ENCODE measurements around the gene APOA4.
A peak's percentile ranks its signal among the peaks of the same experiment; 100 is the strongest.
"Not testable (repeated sequence)": the region's sequence is repeated elsewhere in the genome, so short reads cannot be mapped to it uniquely, and the experiment has no call there.

APOA4 gene

GRCh38 chr11:116828632-116829524 is 5.8 kb upstream of the APOA4 start:
- DNase-seq = no peak

GRCh38 chr11:116827461-116827860 is 4.4 kb upstream of the APOA4 start:
- DNase-seq = no peak

GRCh38 chr11:116826751-116827431 is 3.8 kb upstream of the APOA4 start:
- no peak for DNase-seq

GRCh38 chr11:116825854-116826750 is 3.0 kb upstream of the APOA4 start:
- no peak for DNase-seq

GRCh38 chr11:116825434-116825833 is 2.3 kb upstream of the APOA4 start:
- no peak for DNase-seq

GRCh38 chr11:116822575-116822974 is 529 bp downstream of the APOA4 start:
- DNase-seq = no peak

- DNase-seq = no peak
These were observed 1.8 kb downstream of the APOA4 start for GRCh38 chr11:116821050-116821918.

GRCh38 chr11:116819049-116819448 is 4.1 kb downstream of the APOA4 start:
- DNase-seq = no peak

GRCh38 chr11:116814502-116814901 is 8.6 kb downstream of the APOA4 start:
- DNase-seq = no peak

- no peak for DNase-seq
These were observed 9.2 kb downstream of the APOA4 start for GRCh38 chr11:116813781-116814471.

GRCh38 chr11:116813170-116813569 is 9.9 kb downstream of the APOA4 start:
- no peak for DNase-seq

- no peak for DNase-seq
These were observed 11.0 kb downstream of the APOA4 start for GRCh38 chr11:116812109-116812508.

GRCh38 chr11:116811194-116811593 is 11.9 kb downstream of the APOA4 start:
- DNase-seq = no peak

GRCh38 chr11:116808262-116809175 is 14.6 kb downstream of the APOA4 start:
- DNase-seq = no peak

GRCh38 chr11:116807601-116808261 is 15.4 kb downstream of the APOA4 start:
- DNase-seq = no peak

GRCh38 chr11:116804001-116804400 is 19.1 kb downstream of the APOA4 start:
- DNase-seq = no peak

GRCh38 chr11:116801662-116802061 is 21.4 kb downstream of the APOA4 start:
- not testable (repeated sequence) for DNase-seq

GRCh38 chr11:116800610-116801009 is 22.5 kb downstream of the APOA4 start:
- DNase-seq = no peak

GRCh38 chr11:116798368-116798767 is 24.7 kb downstream of the APOA4 start:
- DNase-seq = peak; percentile 35

GRCh38 chr11:116797816-116798215 is 25.3 kb downstream of the APOA4 start:
- DNase-seq = no peak
